ENCODE data around the gene NAPB.
"Not testable (repeated sequence)": the region's sequence is repeated elsewhere in the genome, so short reads cannot be mapped to it uniquely, and the experiment has no call there.

The NAPB gene

DNA sequence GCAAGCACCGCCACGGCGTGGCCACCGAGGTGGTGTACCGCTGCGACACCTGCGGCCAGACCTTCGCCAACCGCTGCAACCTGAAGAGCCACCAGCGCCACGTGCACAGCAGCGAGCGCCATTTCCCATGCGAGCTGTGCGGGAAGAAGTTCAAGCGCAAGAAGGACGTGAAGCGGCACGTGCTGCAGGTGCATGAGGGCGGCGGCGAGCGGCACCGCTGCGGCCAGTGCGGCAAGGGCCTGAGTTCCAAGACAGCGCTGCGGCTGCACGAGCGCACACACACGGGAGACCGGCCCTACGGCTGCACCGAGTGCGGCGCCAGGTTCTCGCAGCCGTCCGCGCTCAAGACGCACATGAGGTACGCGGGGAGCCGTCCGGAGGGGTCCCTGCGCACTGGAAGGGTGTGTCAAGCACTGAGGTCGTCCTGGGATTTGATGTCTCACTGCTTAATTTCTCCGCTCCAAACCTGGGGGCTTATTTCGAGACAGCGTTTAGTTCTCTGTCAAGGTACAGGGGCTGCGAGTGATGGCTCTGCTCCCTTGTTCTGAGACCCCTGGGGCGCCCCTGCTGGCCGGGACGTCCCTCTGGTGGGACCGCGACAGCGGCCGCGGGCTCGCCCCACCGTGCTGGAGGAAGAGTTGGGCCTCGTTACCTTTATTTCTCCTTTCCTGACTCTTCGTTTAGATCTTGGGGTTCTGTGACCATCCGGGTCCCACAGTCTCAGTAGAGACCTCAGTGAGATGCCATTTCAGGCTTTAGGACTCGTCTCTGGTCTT lies 55.7 kb downstream of the NAPB start:
- no peak for DNase-seq

DNA sequence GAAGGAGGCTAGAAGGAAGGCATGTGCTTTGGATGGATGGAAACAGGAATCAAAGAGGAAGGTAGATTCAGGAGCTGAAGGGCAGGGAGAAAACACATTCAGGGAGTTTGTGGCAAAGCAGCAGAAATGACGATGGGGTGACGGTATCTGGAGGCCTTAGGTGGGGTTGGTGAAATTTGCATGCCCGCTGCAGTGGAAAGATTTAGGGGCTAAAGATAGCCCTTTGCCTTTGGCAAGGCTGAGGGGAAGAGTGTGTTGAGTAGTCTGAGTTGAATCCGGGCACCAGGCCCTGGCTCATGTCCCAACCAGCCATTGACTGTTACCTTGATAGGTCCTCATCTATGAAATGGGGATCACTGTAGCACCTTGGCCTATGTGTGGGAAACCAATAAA lies 58.0 kb downstream of the NAPB start:
- no peak for DNase-seq

DNA sequence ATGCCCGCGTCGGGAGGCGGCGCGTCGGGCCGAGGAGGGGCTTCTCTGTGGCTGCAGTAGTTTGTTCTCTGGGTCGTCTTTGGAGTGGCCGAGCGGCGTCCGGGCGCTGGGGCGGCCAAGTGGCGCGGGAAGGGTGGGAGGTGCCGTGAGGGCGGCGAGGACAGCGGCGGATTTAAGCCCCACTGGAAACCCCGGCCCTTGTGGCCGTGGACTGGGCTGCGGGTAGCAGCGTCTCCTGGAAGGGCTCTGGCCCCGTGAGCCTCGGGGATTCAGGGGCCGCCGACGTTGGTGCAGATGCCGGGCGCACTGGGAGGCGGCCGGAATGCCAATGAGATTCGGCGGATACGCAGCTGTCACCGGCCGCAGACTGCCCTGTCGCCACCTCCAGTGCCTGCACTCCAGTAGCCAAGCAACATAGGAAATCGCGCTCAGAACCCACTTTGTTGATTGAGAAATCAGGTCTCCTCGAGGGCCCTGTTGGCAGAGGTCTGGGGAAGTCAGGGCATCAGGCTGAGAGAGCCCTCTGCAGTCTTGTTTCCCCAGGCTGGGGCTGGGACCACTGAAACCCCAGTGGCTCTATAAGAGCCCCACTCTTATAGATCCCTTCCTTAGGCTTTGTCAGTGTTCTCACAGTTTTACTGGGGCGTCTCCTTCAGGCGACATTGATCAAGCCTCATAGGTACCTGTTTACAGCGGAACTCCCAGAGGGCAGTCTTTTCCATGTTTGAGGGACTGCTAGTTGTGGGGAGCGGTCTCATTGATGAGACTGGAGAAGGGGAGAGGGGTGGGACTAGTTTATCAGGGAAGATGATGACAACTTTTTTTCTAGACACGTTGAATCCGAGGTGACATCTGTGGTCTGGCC lies 58.7 kb downstream of the NAPB start:
- peak; percentile 4 for DNase-seq

DNA sequence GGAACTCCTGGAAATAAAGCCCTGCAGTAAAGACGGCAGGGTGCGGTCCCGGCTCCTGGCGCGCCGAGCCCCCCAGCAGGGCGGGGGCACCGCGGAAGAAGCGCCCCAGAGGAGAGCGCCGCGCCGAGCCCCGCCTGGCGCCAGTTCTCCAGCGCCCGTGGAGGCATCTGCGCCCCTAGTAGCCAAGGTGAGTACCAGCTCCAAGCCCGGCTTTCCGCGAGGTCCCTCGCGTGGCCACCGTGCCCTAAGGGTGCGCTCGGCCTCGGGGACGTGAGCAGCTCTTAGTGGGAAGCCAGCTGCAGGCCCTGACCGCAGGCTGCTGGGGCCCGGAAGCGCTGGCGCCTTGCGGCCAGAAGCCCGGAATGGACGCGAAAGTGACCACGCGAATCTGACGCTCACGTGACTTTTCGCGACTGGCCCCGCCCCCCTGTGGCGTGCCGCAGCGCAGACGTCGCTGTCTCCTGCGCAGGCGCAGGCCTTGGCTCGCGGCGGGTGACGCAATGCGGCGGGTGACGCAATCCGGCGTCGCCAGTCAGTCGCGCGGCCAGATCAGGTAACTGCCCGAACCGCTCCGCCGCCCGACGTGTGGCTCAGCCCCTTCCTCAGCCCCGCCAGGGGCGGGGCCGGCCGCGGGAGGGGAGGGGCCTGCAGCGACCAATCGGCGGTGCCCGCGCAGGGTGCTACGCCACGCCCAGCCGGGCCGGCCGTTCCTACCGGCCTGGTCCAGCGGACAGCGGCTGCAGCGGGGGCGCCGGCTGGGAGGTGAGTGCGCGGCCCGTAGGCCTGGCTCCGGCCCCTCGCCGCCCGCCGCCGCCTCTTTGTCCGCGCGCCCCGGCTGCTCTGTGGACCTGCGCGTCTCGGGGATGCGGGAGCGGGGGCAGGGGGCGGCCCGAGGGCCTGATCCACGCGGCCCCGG lies 59.6 kb downstream of the NAPB start, which contains the start of gene GZF1:
TSS of gene GZF1 (plus strand) at position 707 of the 916 bp plus-strand sequence. CDS start 2,202 bp downstream, outside the sequence.
- DNase-seq = peak; percentile 98

DNA sequence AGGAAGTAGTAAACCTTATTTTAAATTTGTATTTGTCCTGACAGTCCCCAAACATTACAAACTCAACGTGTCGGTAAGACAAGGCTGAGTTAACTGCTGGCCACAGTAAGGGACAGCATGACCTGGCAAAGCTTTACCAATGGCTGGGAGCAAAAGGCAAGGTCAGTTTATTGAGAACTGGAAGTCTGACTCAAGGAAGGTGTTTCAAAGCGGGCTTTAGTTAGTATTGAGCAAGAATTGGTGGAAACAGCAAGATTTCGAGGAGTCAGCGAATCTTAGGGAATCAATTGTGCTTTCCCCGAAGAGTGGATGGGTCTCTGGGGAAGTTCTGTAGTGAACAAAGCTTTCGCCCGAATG lies 60.2 kb downstream of the NAPB start:
- peak; percentile 4 for DNase-seq

DNA sequence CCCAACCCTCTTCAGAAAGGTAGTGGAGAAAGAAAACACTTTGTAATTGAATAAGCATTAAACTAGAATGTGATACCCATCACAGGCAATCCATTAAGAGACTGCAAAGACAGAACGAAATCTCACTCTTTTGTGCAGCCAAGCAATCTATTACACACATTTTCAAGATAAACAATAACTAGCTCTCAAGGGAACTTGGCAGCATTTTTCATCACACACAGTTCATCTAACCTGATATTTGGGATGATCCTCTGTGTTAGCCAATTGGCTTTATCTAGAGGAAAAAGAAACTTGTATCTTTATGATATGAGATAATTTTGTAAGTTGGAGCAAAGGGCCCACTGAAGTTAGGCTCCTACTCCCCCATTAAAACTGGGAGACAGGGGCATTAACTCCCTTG lies 60.8 kb downstream of the NAPB start:
- DNase-seq = no peak

DNA sequence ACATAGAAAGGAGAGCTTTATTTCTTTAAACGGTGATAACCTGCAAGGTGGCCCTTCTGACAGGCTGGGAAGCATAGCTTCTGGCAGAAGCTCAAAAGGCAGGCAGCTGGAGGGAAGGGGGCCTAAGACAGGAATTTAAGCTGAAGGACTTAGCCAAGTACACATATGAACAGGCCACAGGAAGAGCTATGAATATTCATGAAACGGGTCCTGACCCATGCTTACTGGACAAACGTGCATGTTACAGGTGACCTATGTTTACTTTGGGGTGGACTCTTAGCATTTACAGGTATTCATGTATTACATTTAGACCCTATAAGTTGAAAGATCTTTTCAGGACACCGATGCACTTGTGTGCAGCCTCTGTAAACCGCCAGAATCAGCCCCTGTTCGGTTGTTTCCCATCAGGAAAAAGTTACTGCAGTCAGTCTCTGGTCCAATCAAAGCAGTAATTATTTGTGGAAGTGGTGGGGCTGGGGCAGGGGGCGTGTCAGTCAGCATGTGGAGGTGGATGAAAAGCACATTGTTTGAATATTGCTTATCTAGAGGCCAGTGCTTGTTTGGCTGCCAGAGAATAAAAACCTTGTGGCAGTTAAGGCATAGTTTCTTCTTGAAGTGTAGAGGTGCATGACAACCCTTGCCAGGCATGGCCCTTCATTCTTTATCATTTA lies 62.2 kb downstream of the NAPB start:
- no peak for DNase-seq

DNA sequence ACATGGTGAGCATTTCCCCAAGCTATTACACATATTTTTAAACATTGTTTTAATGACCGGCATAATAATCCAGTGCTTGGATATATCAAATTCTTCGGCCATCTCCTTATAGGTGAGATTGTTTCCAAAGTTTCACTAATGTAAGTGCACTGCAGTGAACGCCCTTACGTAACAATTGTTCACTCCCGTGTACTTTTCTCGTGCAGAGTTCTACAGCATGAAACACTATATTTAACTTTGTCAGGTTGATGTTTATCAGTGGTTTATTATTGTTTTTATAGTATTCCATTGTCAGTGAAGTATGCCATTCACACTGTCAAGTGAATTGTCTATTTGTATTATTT lies 62.8 kb downstream of the NAPB start:
- no peak for DNase-seq

DNA sequence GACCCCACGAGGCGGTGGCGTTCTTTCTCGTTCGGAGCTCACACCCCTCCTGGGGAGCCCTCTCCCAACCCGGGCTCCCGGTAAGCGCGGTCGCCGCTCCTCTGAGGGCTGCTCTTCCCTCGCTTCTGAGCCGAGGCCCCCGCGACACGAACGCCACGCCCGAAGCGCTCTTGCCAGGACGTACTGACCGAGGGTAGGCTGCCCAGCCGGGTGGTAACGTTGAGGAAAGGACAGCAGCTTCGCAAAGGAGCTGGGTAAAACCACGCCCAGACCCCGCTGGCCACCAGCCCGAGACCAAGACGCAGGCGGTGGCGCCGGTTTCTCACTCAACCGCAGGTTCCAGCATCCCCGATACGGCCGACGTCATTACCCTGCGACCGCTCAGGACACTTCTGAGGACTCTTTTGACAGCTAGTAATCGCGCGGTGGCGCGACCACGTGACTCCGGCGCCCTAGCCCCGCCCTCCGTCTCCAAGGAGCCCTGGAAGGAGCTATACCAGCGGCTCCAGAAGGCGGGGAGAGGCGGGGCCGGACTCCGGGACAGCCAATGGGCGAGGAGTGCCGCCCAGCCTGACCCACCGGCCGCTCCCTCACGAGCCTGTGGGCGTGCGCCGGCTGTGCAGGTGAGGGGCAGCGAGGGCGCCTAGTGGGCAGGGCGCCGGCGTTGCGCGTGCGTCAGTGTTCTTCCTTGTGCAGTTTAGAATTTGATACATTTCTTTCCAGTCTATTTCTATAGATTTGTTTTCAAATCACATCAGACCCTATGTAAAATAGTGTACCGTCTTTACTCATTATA lies 63.3 kb downstream of the NAPB start:
- peak; percentile 99 for DNase-seq

DNA sequence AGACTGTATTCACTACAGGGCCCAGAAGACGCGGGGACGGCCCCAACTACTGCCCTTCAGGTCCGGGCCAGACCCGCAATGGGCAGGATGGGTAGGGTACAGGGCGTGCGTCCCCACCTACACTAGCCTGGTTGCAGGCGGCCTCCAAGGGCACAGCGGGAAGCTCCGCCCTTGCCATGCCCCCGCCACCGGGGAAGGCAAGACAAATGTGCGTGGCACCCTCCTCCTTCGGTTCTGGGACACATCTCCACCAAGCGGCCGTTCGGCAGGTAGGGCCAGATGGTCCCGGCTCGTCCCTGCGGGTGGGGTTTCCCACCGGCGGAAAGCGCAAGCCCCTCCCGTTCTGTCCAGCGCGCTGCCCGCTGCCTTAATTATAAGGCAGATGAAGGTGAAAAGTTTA lies 65.1 kb downstream of the NAPB start:
- no peak for DNase-seq

DNA sequence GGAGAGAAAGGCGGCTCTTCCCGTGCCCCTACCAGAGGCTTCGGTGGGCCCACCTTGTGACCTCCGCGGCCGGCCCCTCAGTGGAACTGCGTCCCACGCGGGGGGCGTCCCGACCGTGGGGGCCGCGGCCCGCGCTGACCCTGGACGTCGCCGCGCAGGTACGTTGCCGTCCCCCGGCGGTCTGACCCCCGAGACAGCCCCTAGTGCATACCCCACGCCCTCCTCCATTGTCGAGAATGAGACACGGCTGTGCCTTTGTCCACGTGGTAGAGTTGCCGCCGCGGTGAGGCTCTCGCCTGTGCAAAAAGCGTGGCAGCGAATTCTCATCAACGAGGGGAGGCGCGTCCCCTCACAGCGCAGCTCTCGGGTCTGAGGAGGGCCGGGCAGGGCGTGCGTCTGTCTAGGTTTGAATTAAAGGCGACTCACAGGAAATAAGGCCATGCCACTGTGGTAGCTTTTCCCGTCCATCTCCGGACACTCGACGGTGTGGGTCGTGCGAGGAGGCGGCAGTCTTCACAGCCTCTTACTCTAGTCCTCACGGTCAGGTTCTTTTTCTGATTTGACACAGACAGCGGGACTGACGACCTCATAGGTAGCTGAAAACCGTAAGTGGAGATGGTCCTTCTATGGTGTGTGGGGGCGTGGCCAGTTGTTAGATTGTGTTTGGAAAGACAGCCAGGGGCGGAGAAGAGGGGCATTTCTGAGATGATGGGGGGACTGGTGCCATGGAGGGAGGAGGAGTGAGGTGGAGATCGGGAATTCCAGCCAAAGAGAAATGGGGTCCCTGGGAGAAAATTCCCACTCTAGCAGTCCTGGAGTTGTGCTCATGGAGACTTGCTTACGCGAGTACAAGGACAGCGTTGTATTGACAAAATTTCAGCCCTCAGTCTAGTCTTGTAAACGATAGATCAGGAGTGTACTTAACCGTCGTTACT lies 70.1 kb downstream of the NAPB start:
- peak; percentile 22 for DNase-seq

DNA sequence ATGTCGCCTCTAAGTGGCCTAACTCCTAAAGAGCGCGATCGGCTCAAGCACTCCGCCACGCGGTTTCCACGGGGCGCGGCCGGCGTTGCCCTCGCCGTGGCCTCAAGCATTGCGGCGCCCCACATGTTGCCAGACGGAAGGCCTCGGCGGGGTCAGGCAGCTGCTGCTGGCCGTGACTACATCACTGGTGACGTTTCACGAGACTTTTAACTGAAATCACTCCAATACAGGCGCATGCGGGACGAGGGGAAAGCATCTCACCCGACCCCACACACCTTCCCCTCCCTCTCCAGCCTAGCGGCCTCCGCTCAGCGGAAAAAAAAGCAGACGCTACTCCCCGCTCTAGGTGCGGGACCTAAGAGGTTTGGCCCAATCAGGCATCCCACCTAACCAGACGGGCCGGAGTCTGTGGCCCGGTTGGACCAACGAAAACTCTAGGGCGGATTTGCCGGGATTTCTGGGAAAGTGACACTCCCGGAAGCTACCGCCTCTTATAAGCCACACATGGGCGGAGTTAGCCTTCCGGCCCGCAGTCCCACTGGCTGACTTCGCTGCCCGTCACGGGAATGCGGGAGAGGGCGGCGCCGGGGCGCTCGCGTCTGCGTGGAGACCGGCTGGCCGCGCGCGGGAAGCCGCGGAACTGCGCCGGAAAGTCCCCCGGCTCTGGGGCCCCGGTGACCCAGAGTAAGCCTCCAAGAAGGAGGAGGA lies 70.9 kb downstream of the NAPB start, which contains the start of gene NXT1:
TSS of gene NXT1 (plus strand) at position 596 of the 708 bp plus-strand sequence. CDS start 3,251 bp downstream, outside the sequence.
- DNase-seq = peak; percentile 99

DNA sequence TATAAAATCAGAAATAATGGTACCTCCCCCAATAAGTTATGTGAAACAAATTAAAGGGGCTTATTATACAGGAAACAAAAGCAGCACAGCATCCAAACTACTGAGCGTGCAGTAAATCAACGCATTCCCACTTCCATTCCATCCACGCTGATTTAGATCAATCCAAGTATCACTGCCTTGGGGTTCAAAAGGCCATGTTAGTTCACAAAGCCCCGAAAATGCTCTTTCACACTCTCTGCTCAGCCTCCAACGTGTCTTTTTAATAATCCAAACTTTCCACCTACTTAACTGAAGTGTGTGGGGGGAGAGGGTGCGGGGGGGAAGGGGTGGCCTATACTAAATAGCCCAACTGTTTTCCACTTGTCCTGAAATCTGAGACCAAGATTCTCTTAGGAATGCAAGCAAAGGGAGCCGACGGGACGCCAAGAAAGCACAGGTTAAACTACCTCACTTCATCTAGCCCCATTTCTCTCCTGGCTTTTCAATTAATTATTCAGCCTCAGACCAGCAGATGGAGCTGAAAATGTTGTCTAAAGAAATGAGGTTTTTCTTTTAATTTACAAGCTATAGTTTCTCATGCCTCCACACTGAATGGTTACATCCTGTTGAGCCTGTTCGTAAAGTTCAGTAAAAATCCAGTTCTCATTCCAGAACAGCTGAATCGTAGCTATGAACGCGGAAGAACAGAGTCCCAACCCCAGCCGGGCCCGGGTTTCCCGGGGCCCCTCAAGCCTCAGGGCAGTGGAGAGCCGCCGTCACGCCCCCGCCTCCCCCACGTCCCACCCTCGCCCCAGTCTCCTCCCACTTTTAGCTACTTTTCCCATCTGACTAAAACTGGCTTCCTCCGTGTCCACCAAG lies 71.7 kb downstream of the NAPB start:
- DNase-seq = no peak

DNA sequence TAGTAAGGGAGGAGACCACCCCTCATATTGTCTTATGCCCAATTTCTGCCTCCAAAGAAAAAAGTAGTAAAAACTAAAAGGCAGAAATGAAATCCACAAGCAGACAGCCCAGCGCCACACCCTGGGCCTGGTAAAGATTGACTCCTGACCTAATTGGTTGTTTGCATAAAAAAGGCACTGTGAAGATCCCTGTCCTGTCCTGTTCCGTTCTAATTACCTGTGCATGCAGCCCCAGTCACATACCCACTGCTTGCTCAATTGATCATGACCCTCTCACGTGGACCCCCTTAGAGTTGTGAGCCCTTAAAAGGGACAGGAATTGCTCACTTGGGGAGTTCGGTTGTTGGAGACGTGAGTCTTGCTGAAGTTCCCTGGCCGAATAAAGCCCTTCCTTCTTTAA lies 72.8 kb downstream of the NAPB start:
- not testable (repeated sequence) for DNase-seq

DNA sequence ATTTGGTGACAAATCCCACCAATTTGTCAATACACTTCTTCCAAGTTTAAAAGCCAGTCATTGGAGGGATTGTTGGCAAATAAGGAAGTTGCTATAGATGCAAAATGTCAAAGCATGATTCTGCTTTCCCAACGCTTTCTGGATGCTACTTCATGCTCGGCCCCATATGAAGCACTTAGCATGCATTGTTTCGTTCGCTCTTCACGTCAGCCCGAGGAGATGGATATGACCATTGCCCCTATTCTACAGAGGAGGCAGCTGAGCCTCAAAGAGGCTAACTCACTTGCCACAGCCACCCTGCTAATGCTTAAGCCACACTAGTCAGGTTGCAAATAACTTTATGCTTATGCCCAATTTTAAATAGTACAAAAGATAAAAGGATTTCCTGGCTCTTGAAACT lies 73.5 kb downstream of the NAPB start:
- no peak for DNase-seq

DNA sequence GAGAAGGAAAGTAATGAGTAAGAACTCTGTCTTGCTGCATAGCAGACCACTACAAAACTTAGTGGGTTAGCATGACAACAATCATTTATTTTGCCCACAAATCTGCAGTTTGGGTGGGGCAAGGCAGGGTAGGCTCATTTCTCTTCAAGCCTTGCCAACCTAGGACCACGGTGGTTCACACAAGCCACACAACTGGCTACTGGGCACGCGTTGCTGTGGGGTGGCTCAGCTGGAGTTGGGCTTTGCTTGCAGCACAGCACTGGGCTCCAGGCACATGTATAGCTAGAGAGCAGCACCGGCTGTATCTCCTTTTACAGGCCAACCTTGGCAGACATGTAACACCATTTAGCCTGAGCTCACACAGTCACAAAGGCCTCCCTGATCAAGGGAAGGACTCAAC lies 75.3 kb downstream of the NAPB start:
- no peak for DNase-seq

DNA sequence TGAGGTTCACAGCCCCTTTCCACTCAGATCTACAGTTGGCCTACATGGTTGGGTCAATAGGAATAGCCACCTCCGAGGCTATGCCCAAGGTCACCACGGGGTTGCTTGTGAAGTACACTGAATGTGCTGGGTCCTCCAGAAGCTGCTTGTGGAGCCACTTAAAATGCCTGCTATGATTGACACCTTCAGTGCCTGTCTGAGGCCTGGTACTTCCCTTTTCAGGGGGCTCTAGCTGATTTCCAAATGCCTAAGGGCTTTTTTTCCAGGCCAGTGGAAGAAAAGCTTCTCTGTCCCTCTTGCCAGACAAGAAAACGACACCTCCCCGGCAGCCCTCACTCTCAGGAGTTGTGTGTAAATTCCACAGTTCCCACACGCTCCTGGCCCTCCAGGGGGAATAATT lies 77.0 kb downstream of the NAPB start:
- no peak for DNase-seq

DNA sequence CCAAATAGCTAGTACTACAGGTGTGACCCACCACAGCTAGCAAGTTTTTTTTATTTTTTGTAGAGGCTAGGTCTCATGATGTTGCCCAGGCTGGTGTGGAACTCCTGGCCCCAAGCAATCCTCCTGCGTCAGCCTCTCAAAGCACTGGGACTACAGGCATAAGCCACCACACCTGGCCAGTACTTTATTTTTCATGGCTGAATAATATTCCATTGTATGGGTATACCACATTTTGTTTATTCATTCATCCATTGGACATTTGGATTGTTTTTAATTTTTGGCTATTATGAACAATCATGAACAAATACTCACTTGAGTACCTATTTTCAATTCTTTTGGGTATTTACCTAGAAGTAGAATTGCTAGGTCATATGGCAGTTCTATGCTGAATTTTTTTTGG lies 77.7 kb downstream of the NAPB start:
- DNase-seq = no peak

DNA sequence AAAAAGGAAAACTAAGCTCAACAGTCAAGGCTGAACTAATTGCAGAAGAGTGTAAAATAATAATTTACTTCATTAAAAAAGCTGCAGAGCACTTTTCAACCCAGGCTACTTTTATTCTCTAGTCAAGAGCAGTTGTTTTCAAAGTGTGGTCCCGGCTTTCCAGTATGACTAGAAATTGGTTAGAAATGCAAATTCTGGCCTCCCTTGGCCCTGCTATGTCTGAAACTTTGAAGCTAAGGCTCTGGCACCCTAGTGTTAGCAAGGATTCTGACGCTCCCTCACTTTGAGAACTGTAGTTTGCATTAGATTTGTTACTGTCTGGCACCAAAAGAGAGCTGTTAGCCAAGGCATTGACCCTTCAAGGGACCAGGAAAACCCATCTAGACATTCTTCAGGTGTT lies 80.2 kb downstream of the NAPB start:
- DNase-seq = no peak

Data from fibroblast of upper back skin (primary cell).